WTC11 (cell line): ENCODE data around the gene RAB35. TPM values are rescaled to one million over a fixed set of nuclear protein-coding genes. Genes with fewer than 3 reads are reported as not detected.

Experiments
- ATAC-seq: fragments of 200-7000 bp; cut with Tn5 transposase; 2 replicates; pipeline ENCODE4 v1.10.0; 2021; ENCODE audit warnings: mild to moderate bottlenecking, moderate library complexity
- CTCF ChIA-PET: fragments of 300-600 bp; sonication (Branson Sonifier 250); formaldehyde crosslinking; loops from one replicate; lab custom pipeline; 2021; ENCODE audit warnings: antibody characterized with exemption; lab: Charles Lee
- POLR2A ChIA-PET: fragments of 350-600 bp; sonication (Branson Sonifier 250); formaldehyde crosslinking; loops from one replicate; lab custom pipeline; 2021; ENCODE audit warnings: antibody characterized with exemption; lab: Charles Lee
- DNase-seq: peaks from one replicate; pipeline ENCODE4 v3.0.0; 2021; ENCODE audit warnings: low spot score
- H3K27ac Mint-ChIP-seq: 2 replicates; pipeline ENCODE4 v1.8.0; 2021; ENCODE audit warnings: mixed read lengths
- H3K27me3 Mint-ChIP-seq: 2 replicates; pipeline ENCODE4 v1.8.0; 2021; ENCODE audit warnings: low read depth, mild to moderate bottlenecking, moderate library complexity, mixed read lengths
- H3K36me3 Mint-ChIP-seq: 2 replicates; pipeline ENCODE4 v1.8.0; 2021; ENCODE audit warnings: mixed read lengths
- H3K4me1 Mint-ChIP-seq: 2 replicates; pipeline ENCODE4 v1.8.0; 2022; ENCODE audit warnings: mixed read lengths
- H3K4me3 Mint-ChIP-seq: 2 replicates; pipeline ENCODE4 v1.8.0; 2021; ENCODE audit warnings: mild to moderate bottlenecking, moderate library complexity, mixed read lengths
- H3K9me3 Mint-ChIP-seq: 2 replicates; pipeline ENCODE4 v1.8.0; 2021; ENCODE audit warnings: mixed read lengths
- CREM ChIP-seq: sonication (generic); formaldehyde crosslinking; IDR thresholded peaks from 2 replicates; pipeline ENCODE4 v1.8.1; 2022; ENCODE audit warnings: mild to moderate bottlenecking, missing genetic modification reagents, moderate library complexity
- E2F1 ChIP-seq: sonication (generic); formaldehyde crosslinking; IDR thresholded peaks from 2 replicates; pipeline ENCODE4 v1.8.0; 2022; ENCODE audit warnings: mild to moderate bottlenecking, missing genetic modification reagents
- E2F4 ChIP-seq: sonication (generic); formaldehyde crosslinking; IDR thresholded peaks from 2 replicates; pipeline ENCODE4 v1.8.1; 2022; ENCODE audit warnings: low read depth, mild to moderate bottlenecking, moderate library complexity, missing genetic modification reagents, borderline replicate concordance
- EMX1 ChIP-seq: fragments of 250-450 bp; sonication (Bioruptor Pico); IDR thresholded peaks from 2 replicates; pipeline ENCODE4 v1.8.0; 2021; ENCODE audit warnings: mild to moderate bottlenecking
- ETV6 ChIP-seq: sonication (generic); formaldehyde crosslinking; IDR thresholded peaks from 2 replicates; pipeline ENCODE4 v1.8.1; 2022; ENCODE audit warnings: mild to moderate bottlenecking, missing genetic modification reagents
- HMGXB4 ChIP-seq: sonication (generic); formaldehyde crosslinking; IDR thresholded peaks from 2 replicates; pipeline ENCODE4 v1.8.1; 2023; ENCODE audit warnings: mild to moderate bottlenecking, moderate library complexity, missing genetic modification reagents
- IRF1 ChIP-seq: sonication (generic); formaldehyde crosslinking; IDR thresholded peaks from 2 replicates; pipeline ENCODE4 v1.8.0; 2023; ENCODE audit warnings: missing genetic modification reagents
- JAZF1 ChIP-seq: fragments of 250-450 bp; sonication (Bioruptor Pico); IDR thresholded peaks from 2 replicates; pipeline ENCODE4 v1.9.0; 2021; ENCODE audit warnings: moderate library complexity, mild to moderate bottlenecking, inconsistent platforms
- JUN ChIP-seq: sonication (generic); formaldehyde crosslinking; IDR thresholded peaks from 2 replicates; pipeline ENCODE4 v1.8.0; 2023; ENCODE audit warnings: mild to moderate bottlenecking, missing genetic modification reagents
- MAX ChIP-seq: sonication (generic); formaldehyde crosslinking; IDR thresholded peaks from 2 replicates; pipeline ENCODE4 v1.8.0; 2022; ENCODE audit warnings: mild to moderate bottlenecking, missing genetic modification reagents
- NFE2L1 ChIP-seq: sonication (generic); formaldehyde crosslinking; IDR thresholded peaks from 2 replicates; pipeline ENCODE4 v1.8.1; 2023; ENCODE audit warnings: missing genetic modification reagents
- NR2C2 ChIP-seq: sonication (generic); formaldehyde crosslinking; IDR thresholded peaks from 2 replicates; pipeline ENCODE4 v1.8.0; 2022; ENCODE audit warnings: mild to moderate bottlenecking, missing genetic modification reagents
- RORB ChIP-seq: fragments of 250-450 bp; sonication (Bioruptor Pico); IDR thresholded peaks from 2 replicates; pipeline ENCODE4 v1.9.0; 2021; ENCODE audit warnings: mild to moderate bottlenecking
- TCF7 ChIP-seq: sonication (generic); formaldehyde crosslinking; IDR thresholded peaks from 2 replicates; pipeline ENCODE4 v1.8.0; 2022; ENCODE audit warnings: mild to moderate bottlenecking, low read depth, missing genetic modification reagents, moderate library complexity
- ZNF263 ChIP-seq: sonication (generic); formaldehyde crosslinking; IDR thresholded peaks from 2 replicates; pipeline ENCODE4 v1.8.1; 2022; ENCODE audit warnings: low read depth, mild to moderate bottlenecking, moderate library complexity, missing genetic modification reagents
- ZNF423 ChIP-seq: fragments of 250-450 bp; sonication (Bioruptor Pico); IDR thresholded peaks from 2 replicates; pipeline ENCODE4 v2.1.2; 2022; ENCODE audit warnings: mild to moderate bottlenecking, moderate library complexity
- ZSCAN18 ChIP-seq: fragments of 250-450 bp; sonication (Bioruptor Pico); IDR thresholded peaks from 2 replicates; pipeline ENCODE4 v2.1.2; 2022; ENCODE audit warnings: mild to moderate bottlenecking, moderate library complexity
- total RNA-seq: library from RNA; stranded (reverse); gene quantifications from 3 replicates; pipeline ENCODE4 v1.2.3, GENCODE V29; 2021

Gene RAB35
- total RNA-seq, 1 experiment from 2014 or later = 44.5 TPM

- no peak for TF ChIP-seq MAX (CRISPR knock-in tag)
- TF ChIP-seq NR2C2 (CRISPR knock-in tag) = no peak
- TF ChIP-seq HMGXB4 = no peak
- no peak for TF ChIP-seq TCF7 (CRISPR knock-in tag)
- TF ChIP-seq JUN = no peak
- TF ChIP-seq, all 79 proteins: peak for 0
Observed at GRCh38 chr12:120101182-120101581, 15.4 kb downstream of the RAB35 start (continued).

GRCh38 chr12:120100630-120101029, 15.9 kb downstream of the RAB35 start:
- no peak for TF ChIP-seq ZNF423 (CRISPR knock-in tag)
- no peak for TF ChIP-seq ZNF263 (CRISPR knock-in tag)
- no peak for TF ChIP-seq IRF1 (CRISPR knock-in tag)
- TF ChIP-seq EMX1 (CRISPR knock-in tag) = no peak
- TF ChIP-seq RORB (CRISPR knock-in tag) = no peak
- TF ChIP-seq NFE2L1 (CRISPR knock-in tag) = no peak
- TF ChIP-seq ETV6 = no peak
- no peak for TF ChIP-seq CREM (CRISPR knock-in tag)
- no peak for TF ChIP-seq ZSCAN18 (CRISPR knock-in tag)
- DNase-seq (no peak), ATAC-seq (no peak)
- no peaks in the 10 kb centered on the region for H3K9me3 Mint-ChIP-seq
- peaks cover 20% of the 10 kb centered on the region for H3K4me1 Mint-ChIP-seq
- H3K27me3 Mint-ChIP-seq = no peaks in the 10 kb centered on the region
- CTCF ChIA-PET = interaction anchor here (0.6 to 0.9 kb wide), 2 partner anchors 16 to 162 kb away, joined by 3 to 5 read pairs; partner anchors contain the start of gene RAB35
- peak overlapping the region; percentile 78; the same call in 1 of the 2 replicates for H3K27ac Mint-ChIP-seq
- no peak overlapping the region for H3K4me3 Mint-ChIP-seq
- peaks cover 20% of the 10 kb centered on the region for H3K36me3 Mint-ChIP-seq
- POLR2A ChIA-PET = no interaction called here

- no peak for DNase-seq
- Mint-ChIP-seq H3K27ac (peak overlapping the region; percentile 57; the same call in 1 of the 2 replicates), H3K27me3 (no peaks in the 10 kb centered on the region), H3K9me3 (no peaks in the 10 kb centered on the region), H3K4me1 (peaks cover 17% of the 10 kb centered on the region), H3K4me3 (no peak overlapping the region), H3K36me3 (peaks cover 16% of the 10 kb centered on the region)
- CTCF ChIA-PET = no interaction called here
- no peak for ATAC-seq
- TF ChIP-seq E2F4 (CRISPR knock-in tag) (no peak), E2F1 (no peak), JAZF1 (CRISPR knock-in tag) (no peak), IRF1 (CRISPR knock-in tag) (no peak)
- POLR2A ChIA-PET = no interaction called here
Observed at GRCh38 chr12:120099738-120100137, 16.8 kb downstream of the RAB35 start.
